GM21360 (cell line): ENCODE data around the gene BBIP1.

Experiments
- ATAC-seq: cut with Tn5 transposase; IDR thresholded peaks from one replicate; pipeline ENCODE4 v1.9.1; 2021; ENCODE audit warnings: mild to moderate bottlenecking, moderate library complexity; ENCODE audit not compliant: unreplicated experiment

BBIP1 gene

GRCh38 chr10:110863956-110864355, 55.0 kb downstream of the BBIP1 start:
- no peak for ATAC-seq

- no peak for ATAC-seq
These were observed 55.6 kb downstream of the BBIP1 start for GRCh38 chr10:110863361-110863760.

- ATAC-seq = no peak
These were observed 56.0 kb downstream of the BBIP1 start for GRCh38 chr10:110862961-110863360.

- no peak for ATAC-seq
These were observed 56.9 kb downstream of the BBIP1 start for GRCh38 chr10:110861930-110862649.

GRCh38 chr10:110861476-110861875, 57.5 kb downstream of the BBIP1 start:
- ATAC-seq = no peak

- peak; percentile 32 for ATAC-seq
These were observed 58.3 kb downstream of the BBIP1 start for GRCh38 chr10:110860576-110861241.

- ATAC-seq = no peak
These were observed 59.0 kb downstream of the BBIP1 start for GRCh38 chr10:110859973-110860376.

GRCh38 chr10:110859206-110859972, 59.6 kb downstream of the BBIP1 start:
- ATAC-seq = no peak

- no peak for ATAC-seq
These were observed 60.6 kb downstream of the BBIP1 start for GRCh38 chr10:110858297-110858934.

- ATAC-seq = no peak
These were observed 61.5 kb downstream of the BBIP1 start for GRCh38 chr10:110857265-110858171.

GRCh38 chr10:110853921-110854605, 64.9 kb downstream of the BBIP1 start:
- no peak for ATAC-seq

- ATAC-seq = no peak
These were observed 66.0 kb downstream of the BBIP1 start for GRCh38 chr10:110852947-110853346.

- ATAC-seq = no peak
These were observed 66.6 kb downstream of the BBIP1 start for GRCh38 chr10:110852255-110852896.

- ATAC-seq = no peak
These were observed 67.9 kb downstream of the BBIP1 start for GRCh38 chr10:110851020-110851612.

- ATAC-seq = no peak
These were observed 68.9 kb downstream of the BBIP1 start for GRCh38 chr10:110850099-110850498.
